ENCODE results near the gene IFNG.

- TF ChIP-seq CTCF (IDR thresholded peaks at IDR 0.05) (no peak), POLR2A (IDR thresholded peaks at IDR 0.05) (no peak), POLR2AphosphoS5 (IDR thresholded peaks at IDR 0.05) (no peak), EP300 (IDR thresholded peaks at IDR 0.05) (no peak)
Measured at GRCh38 chr12:68131867-68132414, 27.6 kb downstream of the IFNG start.
